HEK293 (cell line): ENCODE measurements around the gene TESK2.

Experiments
- BCL11A ChIP-seq: fragments of 450-650 bp; formaldehyde crosslinking; IDR thresholded peaks from 2 replicates; pipeline ENCODE4 v1.5.1; 2016; ENCODE audit warnings: low read depth, missing biosample characterization, missing genetic modification characterization
- OVOL3 ChIP-seq: fragments of 450-650 bp; formaldehyde crosslinking; IDR thresholded peaks from 2 replicates; pipeline ENCODE4 v1.5.1; 2016; ENCODE audit warnings: missing biosample characterization, missing genetic modification characterization
- YY1 ChIP-seq: fragments of 450-650 bp; formaldehyde crosslinking; IDR thresholded peaks from 2 replicates; pipeline ENCODE4 v1.5.1; 2018; ENCODE audit warnings: missing biosample characterization, missing genetic modification characterization
- ZBTB7A ChIP-seq: fragments of 450-650 bp; formaldehyde crosslinking; IDR thresholded peaks from 2 replicates; pipeline ENCODE4 v1.5.1; 2016; ENCODE audit warnings: low read depth, missing biosample characterization, missing genetic modification characterization
- ZNF274 ChIP-seq, 2 experiments: fragments of 200-500 bp in 1 of 2; fragments of 450-650 bp in 1 of 2; sonication (Bioruptor generic) in 1 of 2; formaldehyde crosslinking in 1 of 2; IDR thresholded peaks; 2 replicates each; pipeline versions ENCODE4 v1.5.1 to v1.6.1; 2014 to 2016; ENCODE audit warnings: borderline replicate concordance in 1 of 2, inconsistent platforms in 1 of 2, low read length in 1 of 2, missing biosample characterization in 1 of 2, missing genetic modification characterization in 1 of 2
- ZNF76 ChIP-seq: fragments of 450-650 bp; formaldehyde crosslinking; IDR thresholded peaks from 2 replicates; pipeline ENCODE4; 2016; ENCODE audit warnings: low read depth, missing biosample characterization, missing genetic modification characterization, borderline replicate concordance
- ZNF776 ChIP-seq: fragments of 450-650 bp; formaldehyde crosslinking; IDR thresholded peaks from 2 replicates; pipeline ENCODE4 v1.5.0; 2017; ENCODE audit warnings: missing biosample characterization, missing genetic modification characterization, borderline replicate concordance
- ZXDB ChIP-seq: fragments of 450-650 bp; formaldehyde crosslinking; IDR thresholded peaks from 2 replicates; pipeline ENCODE4 v1.5.1; 2016; ENCODE audit warnings: missing biosample characterization, missing genetic modification characterization
- TF ChIP-seq, protein P1 (sequence below): fragments of 450-650 bp; formaldehyde crosslinking; IDR thresholded peaks from 2 replicates; pipeline ENCODE4 v1.5.1; 2016; ENCODE audit warnings: missing biosample characterization, missing genetic modification characterization
- TF ChIP-seq, protein P2 (sequence below): fragments of 450-650 bp; formaldehyde crosslinking; conservative IDR thresholded peaks from 2 replicates; pipeline ENCODE4 v1.5.1; 2016; ENCODE audit warnings: low read depth, missing biosample characterization, missing genetic modification characterization
- TF ChIP-seq, protein P3 (sequence below): fragments of 450-650 bp; formaldehyde crosslinking; IDR thresholded peaks from 2 replicates; pipeline ENCODE4 v1.5.1; 2016; ENCODE audit warnings: missing biosample characterization, missing genetic modification characterization

DNA sequence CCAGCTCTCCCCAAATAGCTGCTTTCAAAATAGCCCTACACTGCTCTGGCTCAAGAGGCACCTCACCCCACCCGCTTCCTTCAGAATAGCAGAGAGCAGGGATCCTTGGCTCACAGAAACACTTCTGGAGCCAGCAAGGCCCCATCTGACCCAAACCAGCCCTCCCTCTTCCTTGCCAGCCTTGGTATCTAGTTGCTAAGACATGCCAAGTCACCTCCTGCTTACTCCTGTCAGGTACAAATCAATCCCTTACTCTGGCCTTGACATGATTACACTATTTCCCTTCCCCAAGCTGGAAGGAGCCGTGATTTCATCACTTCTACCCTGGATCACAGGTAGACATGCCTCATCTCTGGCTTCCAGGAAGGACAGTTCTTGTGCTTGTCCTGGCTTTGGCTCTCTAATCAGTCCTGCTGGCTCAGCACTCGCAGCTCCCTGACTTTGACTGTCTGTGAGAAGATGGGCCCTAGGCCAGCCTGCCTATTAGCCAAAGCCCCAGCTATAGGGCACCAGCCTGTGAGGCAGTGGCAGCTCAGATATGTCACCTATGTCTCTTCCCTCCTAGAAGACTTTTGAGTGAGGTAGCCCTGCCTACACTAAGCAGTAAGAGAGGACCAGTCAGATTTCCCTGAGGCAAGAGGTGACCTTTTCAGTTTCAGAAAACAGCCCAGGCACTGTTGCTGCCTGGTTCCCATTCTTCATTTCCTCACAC lies 141.8 kb downstream of the TESK2 start:
- TF ChIP-seq OVOL3 (tag by site-specific recombination): no peak
- TF ChIP-seq ZXDB (tag by site-specific recombination): no peak
- no peak for TF ChIP-seq ZNF76 (tag by site-specific recombination)
- no peak for TF ChIP-seq ZBTB7A
- TF ChIP-seq, protein P1, sequence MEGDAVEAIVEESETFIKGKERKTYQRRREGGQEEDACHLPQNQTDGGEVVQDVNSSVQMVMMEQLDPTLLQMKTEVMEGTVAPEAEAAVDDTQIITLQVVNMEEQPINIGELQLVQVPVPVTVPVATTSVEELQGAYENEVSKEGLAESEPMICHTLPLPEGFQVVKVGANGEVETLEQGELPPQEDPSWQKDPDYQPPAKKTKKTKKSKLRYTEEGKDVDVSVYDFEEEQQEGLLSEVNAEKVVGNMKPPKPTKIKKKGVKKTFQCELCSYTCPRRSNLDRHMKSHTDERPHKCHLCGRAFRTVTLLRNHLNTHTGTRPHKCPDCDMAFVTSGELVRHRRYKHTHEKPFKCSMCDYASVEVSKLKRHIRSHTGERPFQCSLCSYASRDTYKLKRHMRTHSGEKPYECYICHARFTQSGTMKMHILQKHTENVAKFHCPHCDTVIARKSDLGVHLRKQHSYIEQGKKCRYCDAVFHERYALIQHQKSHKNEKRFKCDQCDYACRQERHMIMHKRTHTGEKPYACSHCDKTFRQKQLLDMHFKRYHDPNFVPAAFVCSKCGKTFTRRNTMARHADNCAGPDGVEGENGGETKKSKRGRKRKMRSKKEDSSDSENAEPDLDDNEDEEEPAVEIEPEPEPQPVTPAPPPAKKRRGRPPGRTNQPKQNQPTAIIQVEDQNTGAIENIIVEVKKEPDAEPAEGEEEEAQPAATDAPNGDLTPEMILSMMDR: no peak
- no peak for TF ChIP-seq BCL11A (tag by site-specific recombination)
- TF ChIP-seq, protein P2, sequence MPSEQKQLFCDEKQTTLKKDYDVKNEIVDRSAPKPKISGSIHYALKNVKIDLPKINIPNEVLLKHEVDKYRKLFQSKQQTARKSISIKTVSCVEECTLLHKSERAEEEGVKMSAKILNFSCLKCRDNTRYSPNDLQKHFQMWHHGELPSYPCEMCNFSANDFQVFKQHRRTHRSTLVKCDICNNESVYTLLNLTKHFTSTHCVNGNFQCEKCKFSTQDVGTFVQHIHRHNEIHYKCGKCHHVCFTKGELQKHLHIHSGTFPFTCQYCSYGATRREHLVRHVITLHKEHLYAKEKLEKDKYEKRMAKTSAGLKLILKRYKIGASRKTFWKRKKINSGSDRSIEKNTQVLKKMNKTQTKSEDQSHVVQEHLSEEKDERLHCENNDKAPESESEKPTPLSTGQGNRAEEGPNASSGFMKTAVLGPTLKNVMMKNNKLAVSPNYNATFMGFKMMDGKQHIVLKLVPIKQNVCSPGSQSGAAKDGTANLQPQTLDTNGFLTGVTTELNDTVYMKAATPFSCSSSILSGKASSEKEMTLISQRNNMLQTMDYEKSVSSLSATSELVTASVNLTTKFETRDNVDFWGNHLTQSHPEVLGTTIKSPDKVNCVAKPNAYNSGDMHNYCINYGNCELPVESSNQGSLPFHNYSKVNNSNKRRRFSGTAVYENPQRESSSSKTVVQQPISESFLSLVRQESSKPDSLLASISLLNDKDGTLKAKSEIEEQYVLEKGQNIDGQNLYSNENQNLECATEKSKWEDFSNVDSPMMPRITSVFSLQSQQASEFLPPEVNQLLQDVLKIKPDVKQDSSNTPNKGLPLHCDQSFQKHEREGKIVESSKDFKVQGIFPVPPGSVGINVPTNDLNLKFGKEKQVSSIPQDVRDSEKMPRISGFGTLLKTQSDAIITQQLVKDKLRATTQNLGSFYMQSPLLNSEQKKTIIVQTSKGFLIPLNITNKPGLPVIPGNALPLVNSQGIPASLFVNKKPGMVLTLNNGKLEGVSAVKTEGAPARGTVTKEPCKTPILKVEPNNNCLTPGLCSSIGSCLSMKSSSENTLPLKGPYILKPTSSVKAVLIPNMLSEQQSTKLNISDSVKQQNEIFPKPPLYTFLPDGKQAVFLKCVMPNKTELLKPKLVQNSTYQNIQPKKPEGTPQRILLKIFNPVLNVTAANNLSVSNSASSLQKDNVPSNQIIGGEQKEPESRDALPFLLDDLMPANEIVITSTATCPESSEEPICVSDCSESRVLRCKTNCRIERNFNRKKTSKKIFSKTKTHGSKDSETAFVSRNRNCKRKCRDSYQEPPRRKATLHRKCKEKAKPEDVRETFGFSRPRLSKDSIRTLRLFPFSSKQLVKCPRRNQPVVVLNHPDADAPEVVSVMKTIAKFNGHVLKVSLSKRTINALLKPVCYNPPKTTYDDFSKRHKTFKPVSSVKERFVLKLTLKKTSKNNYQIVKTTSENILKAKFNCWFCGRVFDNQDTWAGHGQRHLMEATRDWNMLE (tag by site-specific recombination): no peak
- no peak for TF ChIP-seq YY1
- no peak for TF ChIP-seq ZNF274 (IDR thresholded peaks at IDR 0.05; ENCODE audit: low read length)
- TF ChIP-seq ZNF274 (tag by site-specific recombination; IDR thresholded peaks at IDR 0.05; ENCODE audit: borderline replicate concordance): no peak
- TF ChIP-seq, protein P3, sequence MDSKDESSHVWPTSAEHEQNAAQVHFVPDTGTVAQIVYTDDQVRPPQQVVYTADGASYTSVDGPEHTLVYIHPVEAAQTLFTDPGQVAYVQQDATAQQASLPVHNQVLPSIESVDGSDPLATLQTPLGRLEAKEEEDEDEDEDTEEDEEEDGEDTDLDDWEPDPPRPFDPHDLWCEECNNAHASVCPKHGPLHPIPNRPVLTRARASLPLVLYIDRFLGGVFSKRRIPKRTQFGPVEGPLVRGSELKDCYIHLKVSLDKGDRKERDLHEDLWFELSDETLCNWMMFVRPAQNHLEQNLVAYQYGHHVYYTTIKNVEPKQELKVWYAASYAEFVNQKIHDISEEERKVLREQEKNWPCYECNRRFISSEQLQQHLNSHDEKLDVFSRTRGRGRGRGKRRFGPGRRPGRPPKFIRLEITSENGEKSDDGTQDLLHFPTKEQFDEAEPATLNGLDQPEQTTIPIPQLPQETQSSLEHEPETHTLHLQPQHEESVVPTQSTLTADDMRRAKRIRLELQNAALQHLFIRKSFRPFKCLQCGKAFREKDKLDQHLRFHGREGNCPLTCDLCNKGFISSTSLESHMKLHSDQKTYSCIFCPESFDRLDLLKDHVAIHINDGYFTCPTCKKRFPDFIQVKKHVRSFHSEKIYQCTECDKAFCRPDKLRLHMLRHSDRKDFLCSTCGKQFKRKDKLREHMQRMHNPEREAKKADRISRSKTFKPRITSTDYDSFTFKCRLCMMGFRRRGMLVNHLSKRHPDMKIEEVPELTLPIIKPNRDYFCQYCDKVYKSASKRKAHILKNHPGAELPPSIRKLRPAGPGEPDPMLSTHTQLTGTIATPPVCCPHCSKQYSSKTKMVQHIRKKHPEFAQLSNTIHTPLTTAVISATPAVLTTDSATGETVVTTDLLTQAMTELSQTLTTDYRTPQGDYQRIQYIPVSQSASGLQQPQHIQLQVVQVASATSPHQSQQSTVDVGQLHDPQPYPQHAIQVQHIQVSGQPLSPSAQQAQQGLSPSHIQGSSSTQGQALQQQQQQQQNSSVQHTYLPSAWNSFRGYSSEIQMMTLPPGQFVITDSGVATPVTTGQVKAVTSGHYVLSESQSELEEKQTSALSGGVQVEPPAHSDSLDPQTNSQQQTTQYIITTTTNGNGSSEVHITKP: no peak
- no peak for TF ChIP-seq ZNF776 (tag by site-specific recombination)
